ENCODE data around the gene UBTFL1. TPM values are rescaled to one million over a fixed set of nuclear protein-coding genes. Genes with fewer than 3 reads are reported as not detected.

The UBTFL1 gene
- total and polyA plus RNA-seq, 2 of the 8 experiments (the other 6 are each of a cell fraction or from before 2014, with no cell fraction given): not detected

DNA sequence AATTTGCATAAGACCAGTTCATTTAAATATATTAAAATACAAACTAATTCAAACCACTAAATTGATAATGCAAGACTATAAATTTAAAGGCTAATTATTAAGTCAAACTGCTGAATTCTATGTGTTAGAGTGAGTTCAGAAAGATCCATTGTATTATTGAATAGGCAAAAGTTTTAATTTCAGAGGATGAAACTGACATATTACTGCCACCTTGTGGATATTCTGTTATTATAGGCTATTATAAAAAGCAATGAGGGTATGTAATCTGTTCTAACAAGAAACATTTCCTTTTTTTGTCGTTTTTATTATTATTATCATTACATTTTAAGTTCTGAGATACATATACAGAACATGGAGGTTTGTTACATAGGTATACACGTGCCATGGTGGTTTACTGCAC, 27.8 kb downstream of the UBTFL1 start:
- Histone ChIP-seq H2BK5ac (ENCODE audit: low read depth, low read length) (no peak overlapping the region), H3K27ac (ENCODE audit: low read depth, low read length) (no peak overlapping the region), H3K79me1 (ENCODE audit: low read depth, low read length) (no peaks in the 10 kb centered on the region), H4K8ac (ENCODE audit: extremely low read depth, insufficient read depth, low read length) (no peak overlapping the region), H3K23ac (ENCODE audit: insufficient read length) (no peak overlapping the region), H2BK12ac (ENCODE audit: low read depth, low read length) (no peak overlapping the region), H3K56ac (replicated peaks; ENCODE audit: insufficient read length, low read depth, low read length) (no peak overlapping the region), H3K9me3 (ENCODE audit: insufficient read depth in 2 of 2, low read depth in 1 of 2, low read length in 1 of 2) (no peaks in the 10 kb centered on the region), H3K4me1 (replicated peaks in 1 of 4; ENCODE audit: control insufficient read depth in 3 of 4, insufficient read depth in 4 of 4, low read length in 3 of 4) (no peaks in the 10 kb centered on the region), H3K9ac (replicated peaks in 1 of 4; ENCODE audit: extremely low read depth in 1 of 4, low read depth in 3 of 4, low read length in 3 of 4) (no peak overlapping the region), H3K36me3 (ENCODE audit: control insufficient read depth in 2 of 4, insufficient read depth in 4 of 4, low read length in 3 of 4) (no peaks in the 10 kb centered on the region), H3K27me3 (replicated peaks in 1 of 4; ENCODE audit: control insufficient read depth in 3 of 4, extremely low read depth in 1 of 4, insufficient read depth in 3 of 4, low read length in 3 of 4) (no peaks in the 10 kb centered on the region), H3K14ac (ENCODE audit: insufficient read length) (no peak overlapping the region), H3K4me3 (ENCODE audit: extremely low read depth in 1 of 4, insufficient read depth in 2 of 4, low read depth in 3 of 4, low read length in 4 of 4) (no peak overlapping the region), H4K91ac (replicated peaks; ENCODE audit: insufficient read length, low read length) (no peak overlapping the region), H4K20me1 (replicated peaks in 1 of 2; ENCODE audit: control insufficient read depth in 1 of 2, insufficient read depth in 2 of 2, low read length in 2 of 2) (no peaks in the 10 kb centered on the region), H2BK20ac (ENCODE audit: low read length) (no peak overlapping the region), H3K79me2 (ENCODE audit: control insufficient read depth in 1 of 2, insufficient read depth in 2 of 2, low read length in 2 of 2) (no peaks in the 10 kb centered on the region), H3K4ac (replicated peaks; ENCODE audit: insufficient read length, low read depth, low read length) (no peak overlapping the region), H2BK15ac (ENCODE audit: low read length) (no peak overlapping the region), H2AFZ (ENCODE audit: low read length) (no peak overlapping the region), H3K4me2 (ENCODE audit: insufficient read depth in 1 of 2, low read depth in 2 of 2, low read length in 2 of 2) (no peak overlapping the region), H4K5ac (ENCODE audit: insufficient read length, low read depth, low read length) (no peak overlapping the region), H2BK120ac (replicated peaks; ENCODE audit: low read depth, low read length) (no peak overlapping the region), H3K23me2 (ENCODE audit: low read depth, low read length) (no peaks in the 10 kb centered on the region), H2AK5ac (ENCODE audit: low read depth, low read length) (no peak overlapping the region), H3K18ac (ENCODE audit: extremely low read depth, low read length) (no peak overlapping the region)
- POLR2A ChIA-PET (ENCODE audit: partially characterized antibody): no interaction called here
- no peak for FAIRE-seq
- TF ChIP-seq, protein P1, sequence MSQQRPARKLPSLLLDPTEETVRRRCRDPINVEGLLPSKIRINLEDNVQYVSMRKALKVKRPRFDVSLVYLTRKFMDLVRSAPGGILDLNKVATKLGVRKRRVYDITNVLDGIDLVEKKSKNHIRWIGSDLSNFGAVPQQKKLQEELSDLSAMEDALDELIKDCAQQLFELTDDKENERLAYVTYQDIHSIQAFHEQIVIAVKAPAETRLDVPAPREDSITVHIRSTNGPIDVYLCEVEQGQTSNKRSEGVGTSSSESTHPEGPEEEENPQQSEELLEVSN (IDR thresholded peaks at IDR 0.05): no peak
- TF ChIP-seq SP2 (IDR thresholded peaks at IDR 0.05; ENCODE audit: low read length): no peak
- no peak for TF ChIP-seq TBP (IDR thresholded peaks at IDR 0.05; ENCODE audit: low read depth, low read length)
- TF ChIP-seq, protein P2, sequence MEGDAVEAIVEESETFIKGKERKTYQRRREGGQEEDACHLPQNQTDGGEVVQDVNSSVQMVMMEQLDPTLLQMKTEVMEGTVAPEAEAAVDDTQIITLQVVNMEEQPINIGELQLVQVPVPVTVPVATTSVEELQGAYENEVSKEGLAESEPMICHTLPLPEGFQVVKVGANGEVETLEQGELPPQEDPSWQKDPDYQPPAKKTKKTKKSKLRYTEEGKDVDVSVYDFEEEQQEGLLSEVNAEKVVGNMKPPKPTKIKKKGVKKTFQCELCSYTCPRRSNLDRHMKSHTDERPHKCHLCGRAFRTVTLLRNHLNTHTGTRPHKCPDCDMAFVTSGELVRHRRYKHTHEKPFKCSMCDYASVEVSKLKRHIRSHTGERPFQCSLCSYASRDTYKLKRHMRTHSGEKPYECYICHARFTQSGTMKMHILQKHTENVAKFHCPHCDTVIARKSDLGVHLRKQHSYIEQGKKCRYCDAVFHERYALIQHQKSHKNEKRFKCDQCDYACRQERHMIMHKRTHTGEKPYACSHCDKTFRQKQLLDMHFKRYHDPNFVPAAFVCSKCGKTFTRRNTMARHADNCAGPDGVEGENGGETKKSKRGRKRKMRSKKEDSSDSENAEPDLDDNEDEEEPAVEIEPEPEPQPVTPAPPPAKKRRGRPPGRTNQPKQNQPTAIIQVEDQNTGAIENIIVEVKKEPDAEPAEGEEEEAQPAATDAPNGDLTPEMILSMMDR (IDR thresholded peaks at IDR 0.05; ENCODE audit: control extremely low read depth in 1 of 3, insufficient read depth in 1 of 3, low read depth in 1 of 3, low read length in 3 of 3): peak in 1 of 3 experiments; percentile 14; a peak in 1 of 4 replicates
- TF ChIP-seq RAD21 (IDR thresholded peaks at IDR 0.05 in 1 of 2, conservative IDR thresholded peaks at IDR 0.05 in 1 of 2; ENCODE audit: low read depth in 2 of 2, low read length in 2 of 2): peak in 1 of 2 experiments; percentile 41; a peak in 3 of 4 replicates
- CTCF ChIA-PET (ENCODE audit: partially characterized antibody): interaction anchor here (1.0 to 1.3 kb wide), 2 partner anchors 59 to 261 kb away, joined by 3 to 4 read pairs; no protein-coding TSS in a partner anchor
- DNase-seq (ENCODE audit: low read depth in 1 of 2, low spot score in 2 of 2): no peak
- WGBS, 2 experiments (ENCODE audit: extremely low coverage in 1 of 2, insufficient coverage in 1 of 2, insufficient read length in 1 of 2, insufficient replicate concordance in 2 of 2, low coverage in 1 of 2, low lambda C conversion rate in 2 of 2, missing lambda C conversion rate in 1 of 2): 6% methylated on average over 2 of the region's 2 CpGs; no CpG with 5 or more reads in 1 of the 2 experiments
